Upper lobe of right lung (tissue), 1 donor: ENCODE results near the gene RPLP1. TPM values are rescaled to one million over a fixed set of nuclear protein-coding genes. Genes with fewer than 3 reads are reported as not detected.

Experiments used
- ATAC-seq: fragments of 200-7000 bp; cut with Tn5 transposase; one replicate; pipeline ENCODE4 v1.9.1; 2020; ENCODE audit warnings: mild to moderate bottlenecking, moderate library complexity
- DNase-seq: peaks from one replicate; pipeline ENCODE4 v3.0.0-alpha.2; 2020
- H3K27ac ChIP-seq: fragments of 200-600 bp; one replicate; pipeline ENCODE4 v1.8.0; 2022
- H3K27me3 ChIP-seq: fragments of 200-600 bp; one replicate; pipeline ENCODE4 v1.8.0; 2022; ENCODE audit warnings: mild to moderate bottlenecking
- H3K36me3 ChIP-seq: fragments of 200-600 bp; one replicate; pipeline ENCODE4 v1.8.0; 2022
- H3K4me1 ChIP-seq: fragments of 200-600 bp; one replicate; pipeline ENCODE4 v1.8.0; 2022
- H3K4me3 ChIP-seq: fragments of 200-600 bp; one replicate; pipeline ENCODE4 v1.8.0; 2022; ENCODE audit warnings: mild to moderate bottlenecking
- H3K9me3 ChIP-seq: fragments of 200-600 bp; one replicate; pipeline ENCODE4 v1.8.0; 2022
- intact Hi-C: fragments of 100-400 bp; cut with DNase I; formaldehyde crosslinking; loops from one replicate; pipeline ENCODE4 v1.11.0; 2022
- total RNA-seq: library from RNA; stranded (reverse); fragmentation: NEBNext Ultra II Directional; extraction: Animal tissue kit (Norgen Biotek cat#: 25700); gene quantifications from one replicate; pipeline ENCODE4 v1.2.1, GENCODE V29; 2021
- TF ChIP-seq, protein P1 (sequence below): fragments of 200-600 bp; IDR thresholded peaks from one replicate; pipeline ENCODE4 v1.8.0; 2022; ENCODE audit warnings: antibody characterized with exemption
- donor health status: DM: no; HTN: yes; CAD: no; lungs with severe emphysema.

Gene RPLP1
- total RNA-seq, 1 donor from 2014 or later = 1,255 TPM

DNA sequence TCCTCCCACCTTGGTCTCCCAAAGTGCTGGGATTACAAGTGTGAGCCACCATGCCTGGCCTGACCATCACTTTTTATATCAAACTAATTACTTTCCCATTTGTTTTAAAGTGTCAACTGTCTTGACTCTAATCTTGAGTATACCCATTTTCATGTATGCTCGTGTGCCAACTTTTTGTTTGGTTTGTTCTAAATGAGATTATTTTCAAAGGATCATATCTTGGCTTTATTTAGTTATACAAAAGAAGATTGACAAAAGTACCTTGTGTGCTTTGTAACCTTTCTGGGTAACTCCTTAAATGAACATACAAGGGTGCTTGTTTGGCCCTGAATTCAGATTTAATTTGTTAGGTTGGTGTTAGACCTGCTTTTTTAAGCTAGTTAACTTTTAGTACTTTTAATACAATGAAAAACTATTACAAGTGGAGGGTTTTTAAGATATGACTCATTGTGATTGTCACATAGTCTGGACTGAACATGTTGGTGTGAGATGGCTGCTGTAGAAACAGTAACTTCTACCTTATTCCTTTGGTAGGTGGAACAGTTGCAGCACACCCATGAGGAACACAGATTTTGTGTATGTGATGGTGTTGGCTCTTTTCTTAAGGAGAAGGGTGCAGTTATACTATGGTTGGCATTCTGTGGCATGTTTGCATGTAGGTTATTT is 27.7 kb upstream of the RPLP1 start:
- TF ChIP-seq, protein P1, sequence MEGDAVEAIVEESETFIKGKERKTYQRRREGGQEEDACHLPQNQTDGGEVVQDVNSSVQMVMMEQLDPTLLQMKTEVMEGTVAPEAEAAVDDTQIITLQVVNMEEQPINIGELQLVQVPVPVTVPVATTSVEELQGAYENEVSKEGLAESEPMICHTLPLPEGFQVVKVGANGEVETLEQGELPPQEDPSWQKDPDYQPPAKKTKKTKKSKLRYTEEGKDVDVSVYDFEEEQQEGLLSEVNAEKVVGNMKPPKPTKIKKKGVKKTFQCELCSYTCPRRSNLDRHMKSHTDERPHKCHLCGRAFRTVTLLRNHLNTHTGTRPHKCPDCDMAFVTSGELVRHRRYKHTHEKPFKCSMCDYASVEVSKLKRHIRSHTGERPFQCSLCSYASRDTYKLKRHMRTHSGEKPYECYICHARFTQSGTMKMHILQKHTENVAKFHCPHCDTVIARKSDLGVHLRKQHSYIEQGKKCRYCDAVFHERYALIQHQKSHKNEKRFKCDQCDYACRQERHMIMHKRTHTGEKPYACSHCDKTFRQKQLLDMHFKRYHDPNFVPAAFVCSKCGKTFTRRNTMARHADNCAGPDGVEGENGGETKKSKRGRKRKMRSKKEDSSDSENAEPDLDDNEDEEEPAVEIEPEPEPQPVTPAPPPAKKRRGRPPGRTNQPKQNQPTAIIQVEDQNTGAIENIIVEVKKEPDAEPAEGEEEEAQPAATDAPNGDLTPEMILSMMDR = no peak
- H3K27ac ChIP-seq = no peak overlapping the region
- intact Hi-C loops = no loop called here
- no peak overlapping the region for H3K4me3 ChIP-seq
- no peaks in the 10 kb centered on the region for H3K4me1 ChIP-seq
- no peaks in the 10 kb centered on the region for H3K27me3 ChIP-seq
- no peaks in the 10 kb centered on the region for H3K36me3 ChIP-seq
- no peaks in the 10 kb centered on the region for H3K9me3 ChIP-seq
- no peak for DNase-seq
- no peak for ATAC-seq

DNA sequence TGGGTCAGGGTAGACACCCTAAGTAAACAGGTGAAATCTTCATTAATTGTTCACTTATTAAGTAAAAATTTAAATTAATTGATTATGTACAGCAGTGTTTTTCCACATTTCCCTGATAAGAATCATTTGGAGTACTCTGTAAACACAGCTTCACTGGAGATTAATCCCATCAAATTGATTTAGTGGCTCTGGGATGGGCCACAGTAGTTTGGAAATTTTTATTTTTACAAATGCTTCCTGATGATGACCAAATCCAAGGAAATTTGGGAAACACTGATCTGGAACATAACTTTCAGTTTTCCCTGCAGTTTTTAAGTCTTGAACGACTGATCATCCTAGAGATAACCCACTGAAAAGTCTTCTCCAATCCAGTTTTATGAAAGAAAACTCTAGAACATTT is 18.8 kb upstream of the RPLP1 start:
- intact Hi-C loops = no loop called here
- Histone ChIP-seq H3K36me3 (no peaks in the 10 kb centered on the region), H3K4me1 (no peaks in the 10 kb centered on the region), H3K4me3 (no peak overlapping the region), H3K27me3 (no peaks in the 10 kb centered on the region), H3K27ac (no peak overlapping the region), H3K9me3 (no peaks in the 10 kb centered on the region)
- DNase-seq (no peak), ATAC-seq (no peak)
- TF ChIP-seq, protein P1 = no peak

DNA sequence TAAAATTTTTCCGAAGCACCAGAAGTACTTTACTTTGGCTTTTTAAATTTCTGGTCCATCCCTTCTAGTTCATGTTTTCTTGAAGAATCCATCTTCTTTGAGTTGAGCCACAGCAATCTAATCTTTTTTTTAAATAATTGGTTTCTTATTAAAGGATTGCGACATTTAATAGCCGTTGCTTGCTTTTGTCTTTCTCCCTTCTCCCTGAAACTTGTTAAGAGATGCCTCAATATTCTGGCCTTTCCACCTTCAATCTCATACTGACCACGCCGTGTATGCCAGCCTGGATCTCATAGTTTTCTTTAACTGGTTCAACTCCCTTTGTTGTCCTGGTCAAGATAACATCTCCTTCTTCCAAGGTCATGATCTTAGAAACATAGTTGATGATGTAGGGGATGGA is 18.4 kb upstream of the RPLP1 start:
- H3K27me3 ChIP-seq = no peaks in the 10 kb centered on the region
- DNase-seq (no peak), ATAC-seq (no peak)
- TF ChIP-seq, protein P1 = no peak
- intact Hi-C loops = no loop called here
- H3K27ac ChIP-seq = no peak overlapping the region
- H3K9me3 ChIP-seq = no peaks in the 10 kb centered on the region
- H3K4me3 ChIP-seq = no peak overlapping the region
- no peaks in the 10 kb centered on the region for H3K4me1 ChIP-seq
- H3K36me3 ChIP-seq = no peaks in the 10 kb centered on the region

DNA sequence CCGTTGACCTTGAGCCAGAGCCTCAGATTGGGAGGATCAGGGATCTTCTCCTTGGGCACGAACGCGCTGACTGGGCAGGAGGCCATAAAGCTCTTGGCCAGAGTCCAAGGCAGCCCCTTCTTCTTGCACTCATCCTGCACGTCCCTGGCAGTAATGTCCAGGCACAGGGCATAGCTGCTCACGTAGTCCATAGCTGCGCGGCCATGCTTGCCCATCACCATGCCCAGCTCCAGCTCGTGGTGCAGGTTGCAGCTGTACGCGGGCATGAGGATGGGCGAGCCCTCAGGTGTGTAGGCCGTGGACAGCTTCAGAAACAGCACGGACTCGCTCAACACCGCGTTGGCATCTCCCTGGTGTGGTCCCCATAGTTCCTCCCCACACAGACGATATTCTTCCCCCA is 17.9 kb upstream of the RPLP1 start:
- intact Hi-C loops = no loop called here
- no peak for DNase-seq

DNA sequence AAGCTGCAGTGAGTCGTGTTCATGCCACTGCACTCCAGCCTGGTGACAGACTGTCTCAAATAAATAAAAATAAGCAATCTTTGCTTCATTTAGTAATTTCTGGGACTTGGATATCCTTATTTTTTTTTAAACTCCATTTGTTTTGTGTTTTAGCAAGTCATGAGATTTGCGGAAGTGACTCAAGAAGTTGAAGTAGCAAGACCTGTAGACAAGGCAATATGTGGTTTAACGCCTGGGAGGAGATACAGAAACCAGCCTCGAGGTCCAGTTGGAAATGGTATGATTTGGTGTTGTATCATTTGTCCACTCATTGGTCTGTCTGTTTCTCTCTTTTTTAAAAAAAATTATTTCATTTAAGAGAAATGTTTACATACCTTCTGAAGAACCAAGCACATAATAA is 16.6 kb upstream of the RPLP1 start:
- Histone ChIP-seq H3K4me3 (no peak overlapping the region), H3K27ac (no peak overlapping the region), H3K9me3 (no peaks in the 10 kb centered on the region), H3K4me1 (no peaks in the 10 kb centered on the region), H3K36me3 (no peaks in the 10 kb centered on the region), H3K27me3 (no peaks in the 10 kb centered on the region)
- intact Hi-C loops = no loop called here
- DNase-seq (no peak), ATAC-seq (no peak)
- TF ChIP-seq, protein P1 = no peak

More for the DNA sequence above, 17.9 kb upstream of the RPLP1 start:
- no peaks in the 10 kb centered on the region for H3K27me3 ChIP-seq
- H3K36me3 ChIP-seq = no peaks in the 10 kb centered on the region
- no peaks in the 10 kb centered on the region for H3K9me3 ChIP-seq
- ATAC-seq = peak; percentile 28
- H3K4me1 ChIP-seq = no peaks in the 10 kb centered on the region
- TF ChIP-seq, protein P1 = no peak
- H3K27ac ChIP-seq = no peak overlapping the region
- no peak overlapping the region for H3K4me3 ChIP-seq

DNA sequence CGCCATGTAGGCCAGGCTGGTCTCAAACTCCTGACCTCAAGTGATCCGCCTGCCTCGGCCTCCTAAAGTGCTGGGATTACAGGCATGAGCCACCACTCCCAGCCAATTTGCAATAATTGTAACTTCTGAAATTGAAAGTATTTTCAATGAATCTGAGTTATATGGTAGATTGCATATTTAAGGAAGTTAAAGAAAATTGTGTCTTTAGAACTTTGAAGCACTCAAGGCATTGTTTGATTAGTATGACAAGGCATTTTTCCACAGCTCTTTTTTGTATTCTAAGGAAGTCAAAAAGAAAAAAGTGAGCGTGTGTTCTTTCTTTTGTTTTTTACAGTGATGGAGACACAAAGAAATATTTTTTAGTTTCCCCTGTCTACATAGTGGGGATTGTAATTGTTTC is 15.7 kb upstream of the RPLP1 start:
- Histone ChIP-seq H3K27ac (no peak overlapping the region), H3K9me3 (no peaks in the 10 kb centered on the region), H3K27me3 (no peaks in the 10 kb centered on the region), H3K36me3 (no peaks in the 10 kb centered on the region), H3K4me3 (no peak overlapping the region), H3K4me1 (no peaks in the 10 kb centered on the region)
- ATAC-seq = no peak
- intact Hi-C loops = no loop called here
- TF ChIP-seq, protein P1 = no peak
- DNase-seq = no peak
